OCI-LY1 (cell line): Measurements from ENCODE around the gene AMPD3.

Experiments
- H2AFZ ChIP-seq: fragments of 200-600 bp; sonication (generic), shearing (Covaris generic); 2 replicates; pipeline ENCODE4 v1.6.0; 2014; ENCODE audit warnings: antibody characterized with exemption, mild to moderate bottlenecking, low read length
- H3F3A ChIP-seq: fragments of 200-600 bp; sonication (generic), shearing (Covaris generic); 2 replicates; pipeline ENCODE4 v1.6.0; 2014; ENCODE audit warnings: mild to moderate bottlenecking, antibody characterized with exemption, low read length, moderate library complexity; ENCODE audit not compliant: insufficient read depth
- H3K27ac ChIP-seq: fragments of 200-600 bp; sonication (generic); 2 replicates; pipeline ENCODE4 v1.5.1; 2014; ENCODE audit warnings: low read length, mixed run types, mild to moderate bottlenecking, low read depth; ENCODE audit not compliant: poor library complexity, severe bottlenecking
- H3K27me3 ChIP-seq: fragments of 200-600 bp; sonication (generic); 2 replicates; pipeline ENCODE4 v1.6.0; 2014; ENCODE audit warnings: antibody characterized with exemption, mild to moderate bottlenecking, low read length, moderate library complexity; ENCODE audit not compliant: insufficient read depth
- H3K36me3 ChIP-seq: fragments of 200-600 bp; sonication (generic); 2 replicates; pipeline ENCODE4 v1.6.1; 2014; ENCODE audit warnings: mild to moderate bottlenecking, antibody characterized with exemption, low read length, moderate library complexity, mixed read lengths; ENCODE audit not compliant: insufficient read depth
- H3K4me1 ChIP-seq: fragments of 200-600 bp; sonication (generic); 2 replicates; pipeline ENCODE4 v1.5.1; 2014; ENCODE audit warnings: mild to moderate bottlenecking, low read length, moderate library complexity; ENCODE audit not compliant: insufficient read depth, severe bottlenecking
- H3K4me2 ChIP-seq: fragments of 200-600 bp; sonication (generic), shearing (Covaris generic); 2 replicates; pipeline ENCODE4 v1.6.1; 2014; ENCODE audit warnings: low read length
- H3K4me3 ChIP-seq: fragments of 200-600 bp; sonication (generic); 2 replicates; pipeline ENCODE4 v1.5.1; 2014; ENCODE audit warnings: low read length, low read depth, mild to moderate bottlenecking, mixed read lengths; ENCODE audit not compliant: poor library complexity, severe bottlenecking
- H3K79me2 ChIP-seq: fragments of 200-600 bp; shearing (Covaris generic); 2 replicates; pipeline ENCODE4 v1.6.1; 2016; ENCODE audit warnings: mixed run types, low read length, mixed read lengths; ENCODE audit not compliant: insufficient read depth
- H3K9ac ChIP-seq: fragments of 200-600 bp; sonication (generic), shearing (Covaris generic); 2 replicates; pipeline ENCODE4 v1.6.1; 2014; ENCODE audit warnings: mild to moderate bottlenecking, low read length, mixed read lengths
- H3K9me2 ChIP-seq: fragments of 200-600 bp; sonication (generic), shearing (Covaris generic); 2 replicates; pipeline ENCODE4 v1.6.1; 2014; ENCODE audit warnings: low read depth, mild to moderate bottlenecking, low read length, mixed read lengths
- H3K9me3 ChIP-seq: fragments of 200-600 bp; shearing (Covaris generic); 2 replicates; pipeline ENCODE4 v1.6.1; 2014; ENCODE audit warnings: low read length, mixed read lengths
- H4K20me1 ChIP-seq: fragments of 200-600 bp; sonication (generic), shearing (Covaris generic); 2 replicates; pipeline ENCODE4 v1.6.0; 2016; ENCODE audit warnings: mild to moderate bottlenecking, low read length; ENCODE audit not compliant: insufficient read depth
- CTCF ChIP-seq: fragments of 200-600 bp; sonication (generic), shearing (Covaris generic); IDR thresholded peaks from 2 replicates; pipeline ENCODE4 v1.5.1; 2017; ENCODE audit warnings: mild to moderate bottlenecking, antibody characterized with exemption, low read length, moderate library complexity, mixed read lengths
- EZH2 ChIP-seq: fragments of 200-600 bp; sonication (generic), shearing (Covaris generic); IDR thresholded peaks from 2 replicates; pipeline ENCODE4 v1.8.0; 2017; ENCODE audit warnings: borderline replicate concordance, mixed run types, mild to moderate bottlenecking, antibody characterized with exemption, low read length, moderate library complexity, mixed read lengths

AMPD3 gene

GRCh38 chr11:10528121-10528520 is 73.1 kb downstream of the AMPD3 start:
- Histone ChIP-seq H3K4me1 (no peaks in the 10 kb centered on the region), H4K20me1 (no peaks in the 10 kb centered on the region), H3K9me2 (no peaks in the 10 kb centered on the region), H3K27me3 (no peaks in the 10 kb centered on the region), H3K36me3 (peaks cover 16% of the 10 kb centered on the region; the same call in 1 of the 2 replicates), H3K4me3 (no peak overlapping the region), H3K4me2 (no peak overlapping the region), H3K79me2 (no peaks in the 10 kb centered on the region), H3K9me3 (no peaks in the 10 kb centered on the region), H2AFZ (no peak overlapping the region), H3F3A (no peaks in the 10 kb centered on the region), H3K27ac (no peak overlapping the region), H3K9ac (no peak overlapping the region)
- no peak for TF ChIP-seq CTCF
- TF ChIP-seq EZH2: no peak

- TF ChIP-seq EZH2: no peak
- TF ChIP-seq CTCF: no peak
- Histone ChIP-seq H3K9me3 (no peaks in the 10 kb centered on the region), H3K36me3 (peaks cover 14% of the 10 kb centered on the region; the same call in 1 of the 2 replicates), H3F3A (no peaks in the 10 kb centered on the region), H2AFZ (no peak overlapping the region), H3K9me2 (no peaks in the 10 kb centered on the region), H3K4me3 (no peak overlapping the region), H3K9ac (no peak overlapping the region), H4K20me1 (no peaks in the 10 kb centered on the region), H3K27ac (no peak overlapping the region), H3K4me1 (no peaks in the 10 kb centered on the region), H3K4me2 (no peak overlapping the region), H3K27me3 (no peaks in the 10 kb centered on the region), H3K79me2 (no peaks in the 10 kb centered on the region)
These were observed 74.2 kb downstream of the AMPD3 start for GRCh38 chr11:10529279-10529678.

DNA sequence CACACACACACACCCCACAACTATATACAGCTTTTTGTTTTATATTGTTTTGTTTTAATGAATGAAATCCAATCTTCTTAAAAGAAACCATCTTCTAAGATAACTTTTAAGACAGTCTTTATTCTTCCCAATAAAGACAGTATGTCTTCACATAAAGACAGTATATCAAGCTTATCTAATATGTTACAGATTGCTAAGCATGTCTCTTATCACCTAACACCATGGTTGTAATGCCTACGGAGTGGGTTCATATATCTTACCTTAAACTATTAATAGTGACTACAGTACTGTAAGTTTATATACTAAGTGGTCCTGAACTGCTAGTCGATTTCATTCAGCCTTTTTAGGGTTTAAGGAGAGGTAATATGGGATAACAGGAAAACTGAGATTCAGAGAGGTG is 77.5 kb downstream of the AMPD3 start:
- peaks cover 9% of the 10 kb centered on the region; the same call in 1 of the 2 replicates for H3K36me3 ChIP-seq
- no peaks in the 10 kb centered on the region for H3K9me3 ChIP-seq
- no peak overlapping the region for H3K27ac ChIP-seq
- H3K9ac ChIP-seq: no peak overlapping the region
- no peaks in the 10 kb centered on the region for H3F3A ChIP-seq
- H3K79me2 ChIP-seq: no peaks in the 10 kb centered on the region
- H3K9me2 ChIP-seq: no peaks in the 10 kb centered on the region
- H3K27me3 ChIP-seq: no peaks in the 10 kb centered on the region
- H3K4me3 ChIP-seq: no peak overlapping the region
- no peak overlapping the region for H2AFZ ChIP-seq
- no peaks in the 10 kb centered on the region for H3K4me1 ChIP-seq
- no peak for TF ChIP-seq EZH2
- no peak for TF ChIP-seq CTCF
- H3K4me2 ChIP-seq: no peak overlapping the region
- no peaks in the 10 kb centered on the region for H4K20me1 ChIP-seq
